GM18526 (cell line): ENCODE measurements around the gene ADAMTS2.

Experiments
- POLR2A ChIP-seq: IDR thresholded peaks from 3 replicates; pipeline ENCODE4 v1.6.1; 2011; ENCODE audit not compliant: insufficient read length; ENCODE audit errors: extremely low read depth

ADAMTS2 gene

GRCh38 chr5:179137016-179137642, 208.1 kb downstream of the ADAMTS2 start:
- TF ChIP-seq POLR2A, result no peak

GRCh38 chr5:179135441-179136215, 209.6 kb downstream of the ADAMTS2 start:
- TF ChIP-seq POLR2A, result no peak

GRCh38 chr5:179135006-179135405, 210.3 kb downstream of the ADAMTS2 start:
- TF ChIP-seq POLR2A, result no peak

GRCh38 chr5:179134511-179134910, 210.8 kb downstream of the ADAMTS2 start:
- TF ChIP-seq POLR2A, result no peak

- TF ChIP-seq POLR2A, result no peak
Measured at GRCh38 chr5:179132586-179133355, 212.5 kb downstream of the ADAMTS2 start.

GRCh38 chr5:179131886-179132585, 213.2 kb downstream of the ADAMTS2 start:
- no peak for TF ChIP-seq POLR2A

GRCh38 chr5:179131321-179131835, 213.9 kb downstream of the ADAMTS2 start:
- no peak for TF ChIP-seq POLR2A

- TF ChIP-seq POLR2A, result no peak
Measured at GRCh38 chr5:179130101-179130681, 215.1 kb downstream of the ADAMTS2 start.

- no peak for TF ChIP-seq POLR2A
Measured at GRCh38 chr5:179129607-179130071, 215.6 kb downstream of the ADAMTS2 start.

GRCh38 chr5:179128976-179129375, 216.3 kb downstream of the ADAMTS2 start:
- TF ChIP-seq POLR2A, result no peak

- TF ChIP-seq POLR2A, result no peak
Measured at GRCh38 chr5:179128041-179128365, 217.3 kb downstream of the ADAMTS2 start.

GRCh38 chr5:179127136-179128040, 217.9 kb downstream of the ADAMTS2 start:
- no peak for TF ChIP-seq POLR2A

- no peak for TF ChIP-seq POLR2A
Measured at GRCh38 chr5:179126506-179126991, 218.7 kb downstream of the ADAMTS2 start.
